ENCODE measurements around the gene MACF1.

GRCh38 chr1:39509360-39510009 is 305.0 kb downstream of the MACF1 start:
- TF ChIP-seq CTCF (conservative IDR thresholded peaks at IDR 0.05; ENCODE audit: low read depth, low read length) (no peak), EZH2phosphoT487 (IDR thresholded peaks at IDR 0.05; ENCODE audit: borderline replicate concordance, low read length) (no peak)

Measured in PC-3 (cell line).